Natural killer cell (primary cell): ENCODE results near the gene C10orf71. TPM values are rescaled to one million over a fixed set of nuclear protein-coding genes. Genes with fewer than 3 reads are reported as not detected.

ENCODE experiments used
- ATAC-seq, 3 donors: fragments of 150-1000 bp in 2 of 3; fragments of 200-7000 bp in 1 of 3; cut with Tn5 transposase; 1 replicate in 1 of 3; 2 replicates in 2 of 3; pipeline ENCODE4 v1.10.0; 2021; ENCODE audit warnings: mild to moderate bottlenecking in 2 of 3, moderate library complexity in 2 of 3
- DNase-seq, 2 donors: peaks; one replicate each; pipeline versions ENCODE4 v3.0.0 to v3.0.0-alpha.2; 2013 to 2021; ENCODE audit warnings: mixed read lengths in 1 of 2
- H3K27ac ChIP-seq: one replicate; pipeline ENCODE4 v1.5.1; 2013; ENCODE audit warnings: mild to moderate bottlenecking, low read length
- H3K27me3 ChIP-seq: one replicate; pipeline ENCODE4 v1.6.1; 2013; ENCODE audit warnings: low read length; ENCODE audit not compliant: control insufficient read depth, insufficient read depth
- H3K36me3 ChIP-seq: one replicate; pipeline ENCODE4 v1.6.1; 2013; ENCODE audit warnings: low read length; ENCODE audit not compliant: control insufficient read depth, insufficient read depth
- H3K4me1 ChIP-seq: one replicate; pipeline ENCODE4 v1.6.1; 2013; ENCODE audit warnings: low read length; ENCODE audit not compliant: control insufficient read depth, insufficient read depth
- H3K4me3 ChIP-seq: one replicate; pipeline ENCODE4 v1.5.1; 2013; ENCODE audit warnings: low read length
- H3K9me3 ChIP-seq: one replicate; pipeline ENCODE4 v1.6.1; 2013; ENCODE audit warnings: low read length; ENCODE audit not compliant: control insufficient read depth, insufficient read depth
- H3K27ac Mint-ChIP-seq, 2 donors: one replicate each; pipeline ENCODE4 v1.8.0; 2022; ENCODE audit warnings: mild to moderate bottlenecking in 2 of 2, mixed read lengths in 2 of 2, moderate library complexity in 1 of 2
- H3K27me3 Mint-ChIP-seq, 2 donors: one replicate each; pipeline ENCODE4 v1.8.0; 2022; ENCODE audit warnings: low read depth in 2 of 2, mixed read lengths in 2 of 2
- H3K36me3 Mint-ChIP-seq: one replicate; pipeline ENCODE4 v1.8.0; 2022; ENCODE audit warnings: mixed read lengths
- H3K4me1 Mint-ChIP-seq, 2 donors: one replicate each; pipeline ENCODE4 v1.8.0; 2022; ENCODE audit warnings: mixed read lengths in 2 of 2
- H3K4me3 Mint-ChIP-seq: one replicate; pipeline ENCODE4 v1.8.0; 2022; ENCODE audit warnings: mild to moderate bottlenecking, moderate library complexity, mixed read lengths
- H3K9me3 Mint-ChIP-seq, 2 donors: one replicate each; pipeline ENCODE4 v1.8.0; 2022; ENCODE audit warnings: mixed read lengths in 2 of 2
- CTCF ChIP-seq: fragments of 200-600 bp; IDR thresholded peaks from one replicate; pipeline ENCODE4 v1.8.0; 2022; ENCODE audit warnings: antibody characterized with exemption
- WGBS: methylation state at CpG from one replicate; pipeline ENCODE4 v1.1.7; 2013; ENCODE audit warnings: missing lambda C conversion rate; ENCODE audit not compliant: insufficient coverage; 5-methylcytosine and 5-hydroxymethylcytosine counted together
- intact Hi-C: fragments of 100-400 bp; cut with micrococcal nuclease; formaldehyde crosslinking; loops from one replicate; pipeline ENCODE4 v1.14.2; 2022
- total RNA-seq, 4 donors: library from RNA; stranded (reverse); fragments of 120-200 nt in 1 of 4; gene quantifications; one replicate each; pipeline versions ENCODE4 v1.2.3 to v1.2.4, GENCODE V29; 2013 to 2022

The C10orf71 gene
- total RNA-seq, 3 donors from 2014 or later (not counting 1 experiment from before 2014, with no cell fraction given): not detected

GRCh38 chr10:49363309-49364031 lies 64.5 kb downstream of the C10orf71 start:
- H3K27me3 Mint-ChIP-seq: peaks cover 0 to 4% of the 10 kb centered on the region in 2 donors
- no peaks in the 10 kb centered on the region for H3K9me3 Mint-ChIP-seq
- TF ChIP-seq CTCF: no peak
- no peak for ATAC-seq
- no peaks in the 10 kb centered on the region for H3K36me3 ChIP-seq
- H3K27ac Mint-ChIP-seq: no peak overlapping the region
- H3K9me3 ChIP-seq: no peaks in the 10 kb centered on the region
- DNase-seq: no peak
- H3K36me3 Mint-ChIP-seq: no peaks in the 10 kb centered on the region
- 88% methylated on average over 7 of the region's 8 CpGs for WGBS
- H3K4me1 ChIP-seq: peaks cover 11% of the 10 kb centered on the region
- no peak overlapping the region for H3K4me3 ChIP-seq
- H3K4me3 Mint-ChIP-seq: no peak overlapping the region
- intact Hi-C loops: no loop called here
- H3K27ac ChIP-seq: no peak overlapping the region
- no peaks in the 10 kb centered on the region for H3K27me3 ChIP-seq
- H3K4me1 Mint-ChIP-seq: no peaks in the 10 kb centered on the region

GRCh38 chr10:49364051-49364450 lies 65.1 kb downstream of the C10orf71 start:
- H3K4me1 Mint-ChIP-seq: no peaks in the 10 kb centered on the region
- WGBS: 88% methylated on average over 1 of the region's 5 CpGs
- Histone ChIP-seq H3K27ac (no peak overlapping the region), H3K27me3 (no peaks in the 10 kb centered on the region), H3K4me3 (no peak overlapping the region), H3K4me1 (peaks cover 11% of the 10 kb centered on the region), H3K36me3 (no peaks in the 10 kb centered on the region), H3K9me3 (no peaks in the 10 kb centered on the region)
- peaks cover 0 to 4% of the 10 kb centered on the region in 2 donors for H3K27me3 Mint-ChIP-seq
- no peaks in the 10 kb centered on the region for H3K36me3 Mint-ChIP-seq
- no peak for TF ChIP-seq CTCF
- ATAC-seq (no peak), DNase-seq (no peak)
- intact Hi-C loops: no loop called here
- H3K27ac Mint-ChIP-seq: no peak overlapping the region
- H3K9me3 Mint-ChIP-seq: no peaks in the 10 kb centered on the region
- H3K4me3 Mint-ChIP-seq: no peak overlapping the region

- Histone ChIP-seq H3K36me3 (no peaks in the 10 kb centered on the region), H3K4me3 (no peak overlapping the region), H3K4me1 (peaks cover 11% of the 10 kb centered on the region), H3K27me3 (no peaks in the 10 kb centered on the region), H3K27ac (no peak overlapping the region), H3K9me3 (no peaks in the 10 kb centered on the region)
- TF ChIP-seq CTCF: no peak
- intact Hi-C loops: no loop called here
- DNase-seq: no peak
- H3K9me3 Mint-ChIP-seq: no peaks in the 10 kb centered on the region
- no peak overlapping the region for H3K4me3 Mint-ChIP-seq
- no peak for ATAC-seq
- H3K36me3 Mint-ChIP-seq: no peaks in the 10 kb centered on the region
- no peak overlapping the region for H3K27ac Mint-ChIP-seq
- whole genome bisulfite sequencing: 96% methylated on average over 8 of the region's 8 CpGs
- H3K4me1 Mint-ChIP-seq: no peaks in the 10 kb centered on the region
- H3K27me3 Mint-ChIP-seq: peaks cover 0 to 4% of the 10 kb centered on the region in 2 donors
Measured at GRCh38 chr10:49364747-49365146, 65.8 kb downstream of the C10orf71 start.

GRCh38 chr10:49365275-49365674 lies 66.3 kb downstream of the C10orf71 start:
- Mint-ChIP-seq H3K4me1 (no peaks in the 10 kb centered on the region), H3K27ac (no peak overlapping the region), H3K9me3 (no peaks in the 10 kb centered on the region), H3K36me3 (no peaks in the 10 kb centered on the region), H3K27me3 (peaks cover 0 to 4% of the 10 kb centered on the region in 2 donors), H3K4me3 (no peak overlapping the region)
- ATAC-seq (no peak), DNase-seq (no peak)
- intact Hi-C loops: no loop called here
- Histone ChIP-seq H3K9me3 (no peaks in the 10 kb centered on the region), H3K4me3 (no peak overlapping the region), H3K27ac (no peak overlapping the region), H3K4me1 (peaks cover 11% of the 10 kb centered on the region), H3K36me3 (no peaks in the 10 kb centered on the region), H3K27me3 (no peaks in the 10 kb centered on the region)
- WGBS: 92% methylated on average over 3 of the region's 3 CpGs
- no peak for TF ChIP-seq CTCF
